ENCODE data around the gene DOCK4. TPM values are rescaled to one million over a fixed set of nuclear protein-coding genes. Genes with fewer than 3 reads are reported as not detected.

Gene DOCK4
- total RNA-seq, 1 experiment from 2014 or later: 4.9 TPM

DNA sequence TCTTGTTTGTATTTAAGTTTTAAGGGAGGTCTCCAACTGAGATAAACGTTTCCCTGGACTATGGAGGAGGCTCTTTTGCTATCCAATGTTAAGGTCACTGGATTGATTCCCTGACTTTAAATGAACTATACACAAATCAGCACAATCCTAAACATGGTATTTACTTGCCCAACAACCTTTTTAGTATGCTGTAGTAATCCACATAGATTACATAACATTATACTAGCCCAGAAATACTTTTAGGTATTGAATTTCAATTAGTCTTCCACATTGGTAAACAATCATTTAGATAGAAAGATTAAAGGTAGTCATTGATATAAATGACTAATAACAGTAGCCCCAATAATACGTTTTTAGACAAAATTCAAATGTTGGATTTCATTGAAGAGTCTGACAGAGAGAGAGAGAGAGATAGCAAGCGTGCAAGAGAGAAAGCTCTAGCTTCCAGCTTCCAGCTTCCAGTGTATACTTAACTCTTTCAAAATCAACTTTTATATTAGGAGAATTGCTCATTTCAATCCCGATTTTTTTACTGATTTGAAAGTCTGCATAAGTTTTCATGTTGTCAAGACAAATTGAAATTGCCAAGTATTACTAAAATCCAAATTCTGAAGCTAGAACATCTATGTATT lies 155.8 kb downstream of the DOCK4 start:
- no peaks in the 10 kb centered on the region; a peak in 1 of 4 replicates for H3K4me1 Mint-ChIP-seq
- no peak overlapping the region for H2BK15ac ChIP-seq (ENCODE audit: low read depth, low read length)
- no peak overlapping the region for H3T11ph ChIP-seq (ENCODE audit: low read length)
- H3K56ac ChIP-seq (ENCODE audit: insufficient read length, low read depth, low read length): no peak overlapping the region
- H4K5ac ChIP-seq (ENCODE audit: insufficient read length, low read depth, low read length): no peak overlapping the region
- no peaks in the 10 kb centered on the region for H3K23me2 ChIP-seq (ENCODE audit: insufficient read length, low read depth, low read length, poor library complexity, severe bottlenecking)
- no peaks in the 10 kb centered on the region for H3K9me3 ChIP-seq (ENCODE audit: control insufficient read depth, low read depth, low read length)
- no peaks in the 10 kb centered on the region; the same call in 1 of the 2 replicates for H3K4me1 ChIP-seq (ENCODE audit: insufficient read depth, low read length)
- H2BK12ac ChIP-seq (ENCODE audit: insufficient read length, low read depth, low read length): no peak overlapping the region
- H4K8ac ChIP-seq (replicated peaks; ENCODE audit: insufficient read length, low read depth, low read length): no peak overlapping the region
- H4K91ac ChIP-seq (ENCODE audit: insufficient read length, low read depth, low read length): no peak overlapping the region
- H3K18ac ChIP-seq (ENCODE audit: insufficient read length, low read depth, low read length): no peak overlapping the region
- no peak overlapping the region for H2BK5ac ChIP-seq (ENCODE audit: insufficient read length, low read length)
- DNase-seq: no peak
- H2BK20ac ChIP-seq (ENCODE audit: low read depth, low read length, poor library complexity, severe bottlenecking): no peak overlapping the region
- H3K9me3 Mint-ChIP-seq: peaks cover 0 to 3% of the 10 kb centered on the region in 2 experiments; a peak in 1 of 5 replicates
- H2AFZ ChIP-seq (ENCODE audit: low read length): no peak overlapping the region
- H3K27ac ChIP-seq (ENCODE audit: insufficient read length, low read depth, low read length): no peak overlapping the region
- no peak overlapping the region for H3K27ac Mint-ChIP-seq
- H3K79me1 ChIP-seq (ENCODE audit: insufficient read depth, low read depth, low read length, poor library complexity, severe bottlenecking): peaks cover 6% of the 10 kb centered on the region
- H3K9ac ChIP-seq (ENCODE audit: extremely low read depth, insufficient read length, low read length): no peak overlapping the region
- H2BK120ac ChIP-seq (ENCODE audit: low read depth, low read length, poor library complexity, severe bottlenecking): no peak overlapping the region
- H3K4me2 ChIP-seq (ENCODE audit: insufficient read depth, insufficient read length, low read length): no peak overlapping the region
- H3K36me3 Mint-ChIP-seq (ENCODE audit: insufficient read depth in 1 of 3, low read depth in 3 of 3): peaks cover 0 to 4% (median 0%) of the 10 kb centered on the region in 3 experiments; a peak in 2 of 7 replicates
- H3K23ac ChIP-seq (ENCODE audit: insufficient read length, low read depth, low read length): no peak overlapping the region
- TF ChIP-seq, protein P1, sequence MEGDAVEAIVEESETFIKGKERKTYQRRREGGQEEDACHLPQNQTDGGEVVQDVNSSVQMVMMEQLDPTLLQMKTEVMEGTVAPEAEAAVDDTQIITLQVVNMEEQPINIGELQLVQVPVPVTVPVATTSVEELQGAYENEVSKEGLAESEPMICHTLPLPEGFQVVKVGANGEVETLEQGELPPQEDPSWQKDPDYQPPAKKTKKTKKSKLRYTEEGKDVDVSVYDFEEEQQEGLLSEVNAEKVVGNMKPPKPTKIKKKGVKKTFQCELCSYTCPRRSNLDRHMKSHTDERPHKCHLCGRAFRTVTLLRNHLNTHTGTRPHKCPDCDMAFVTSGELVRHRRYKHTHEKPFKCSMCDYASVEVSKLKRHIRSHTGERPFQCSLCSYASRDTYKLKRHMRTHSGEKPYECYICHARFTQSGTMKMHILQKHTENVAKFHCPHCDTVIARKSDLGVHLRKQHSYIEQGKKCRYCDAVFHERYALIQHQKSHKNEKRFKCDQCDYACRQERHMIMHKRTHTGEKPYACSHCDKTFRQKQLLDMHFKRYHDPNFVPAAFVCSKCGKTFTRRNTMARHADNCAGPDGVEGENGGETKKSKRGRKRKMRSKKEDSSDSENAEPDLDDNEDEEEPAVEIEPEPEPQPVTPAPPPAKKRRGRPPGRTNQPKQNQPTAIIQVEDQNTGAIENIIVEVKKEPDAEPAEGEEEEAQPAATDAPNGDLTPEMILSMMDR (conservative IDR thresholded peaks at IDR 0.05): no peak
- H2AK5ac ChIP-seq (ENCODE audit: insufficient read length, low read length): no peak overlapping the region
- no peaks in the 10 kb centered on the region for H3K27me3 ChIP-seq (ENCODE audit: insufficient read depth, low read length)
- WGBS (ENCODE audit: extremely low coverage, insufficient read length, low lambda C conversion rate): no CpG with 5 or more reads among the region's 4 CpGs
- H3K4me3 Mint-ChIP-seq: no peak overlapping the region
- H3K14ac ChIP-seq (ENCODE audit: insufficient read depth, low read length): no peak overlapping the region
- H3K79me2 ChIP-seq (ENCODE audit: insufficient read depth, low read length): no peaks in the 10 kb centered on the region; the same call in 1 of the 2 replicates
- H3K4ac ChIP-seq (ENCODE audit: low read depth, low read length): no peak overlapping the region
- no peaks in the 10 kb centered on the region for H3K27me3 Mint-ChIP-seq (ENCODE audit: low read depth)
- no peaks in the 10 kb centered on the region for H4K20me1 ChIP-seq (ENCODE audit: control insufficient read depth, insufficient read depth, insufficient read length)
